Endodermal cell (in vitro differentiated cells): Measurements from ENCODE around the gene COL21A1. TPM values are rescaled to one million over a fixed set of nuclear protein-coding genes. Genes with fewer than 3 reads are reported as not detected.

Experiments
- DNase-seq: peaks from one replicate; pipeline ENCODE4 v3.0.0-alpha.2; 2017
- H3K27ac ChIP-seq: 2 replicates; pipeline ENCODE4 v1.5.1; 2013; ENCODE audit warnings: mild to moderate bottlenecking, low read depth, low read length, moderate library complexity
- H3K27me3 ChIP-seq: 2 replicates; pipeline ENCODE4 v1.6.1; 2013; ENCODE audit warnings: mild to moderate bottlenecking, low read length, moderate library complexity; ENCODE audit not compliant: insufficient read depth, control insufficient read depth, poor library complexity, severe bottlenecking
- H3K36me3 ChIP-seq: 2 replicates; pipeline ENCODE4 v1.7.0; 2013; ENCODE audit warnings: mild to moderate bottlenecking, low read length, moderate library complexity; ENCODE audit not compliant: control insufficient read depth, insufficient read depth
- H3K4me1 ChIP-seq: one replicate; pipeline ENCODE4 v1.7.0; 2013; ENCODE audit warnings: low read length; ENCODE audit not compliant: control insufficient read depth, insufficient read depth
- H3K4me3 ChIP-seq: 2 replicates; pipeline ENCODE4 v1.5.1; 2013; ENCODE audit warnings: mild to moderate bottlenecking, low read length, moderate library complexity
- H3K9ac ChIP-seq: 2 replicates; pipeline ENCODE4 v1.6.1; 2013; ENCODE audit warnings: mild to moderate bottlenecking, low read length, moderate library complexity; ENCODE audit not compliant: poor library complexity, severe bottlenecking; ENCODE audit errors: extremely low read depth
- H3K9me3 ChIP-seq: 2 replicates; pipeline ENCODE4 v1.6.1; 2013; ENCODE audit warnings: mild to moderate bottlenecking, low read length, moderate library complexity; ENCODE audit not compliant: control insufficient read depth
- H3K27ac Mint-ChIP-seq: 2 replicates; pipeline ENCODE4 v1.8.0; 2020; ENCODE audit warnings: mixed read lengths
- H3K27me3 Mint-ChIP-seq: 2 replicates; pipeline ENCODE4 v1.8.0; 2021; ENCODE audit warnings: mild to moderate bottlenecking, mixed read lengths; ENCODE audit not compliant: insufficient read depth
- H3K36me3 Mint-ChIP-seq: 2 replicates; pipeline ENCODE4 v1.8.0; 2020; ENCODE audit warnings: low read depth, mixed read lengths
- H3K4me1 Mint-ChIP-seq: 2 replicates; pipeline ENCODE4 v1.8.0; 2020; ENCODE audit warnings: mixed read lengths
- H3K4me3 Mint-ChIP-seq: 2 replicates; pipeline ENCODE4 v1.8.0; 2020; ENCODE audit warnings: mild to moderate bottlenecking, moderate library complexity, mixed read lengths
- H3K9me3 Mint-ChIP-seq: 2 replicates; pipeline ENCODE4 v1.8.0; 2020; ENCODE audit warnings: mild to moderate bottlenecking, mixed read lengths
- CTCF ChIP-seq: fragments of 200-600 bp; sonication (generic); conservative IDR thresholded peaks from 2 replicates; pipeline ENCODE4 v1.5.0; 2021; ENCODE audit warnings: antibody characterized with exemption, mild to moderate bottlenecking
- WGBS, 2 experiments: methylation state at CpG; one replicate each; pipeline versions ENCODE4 v1.1.5 to v1.1.7; 2013; ENCODE audit warnings: missing lambda C conversion rate in 2 of 2, mixed read lengths in 1 of 2; ENCODE audit not compliant: insufficient coverage in 1 of 2, insufficient read length in 1 of 2; 5-methylcytosine and 5-hydroxymethylcytosine counted together
- total RNA-seq, 2 donors: library from RNA; stranded (reverse); fragmentation: NEBNext Ultra II Directional in 1 of 2; extraction: Animal tissue kit (Norgen Biotek cat#: 25700) in 1 of 2; gene quantifications; 2 replicates in 1 of 2; 3 replicates in 1 of 2; pipeline ENCODE4 v1.2.1, GENCODE V29; 2021

The COL21A1 gene
- total RNA-seq, 2 donors from 2014 or later, result 0.71 to 1.9 TPM

DNA sequence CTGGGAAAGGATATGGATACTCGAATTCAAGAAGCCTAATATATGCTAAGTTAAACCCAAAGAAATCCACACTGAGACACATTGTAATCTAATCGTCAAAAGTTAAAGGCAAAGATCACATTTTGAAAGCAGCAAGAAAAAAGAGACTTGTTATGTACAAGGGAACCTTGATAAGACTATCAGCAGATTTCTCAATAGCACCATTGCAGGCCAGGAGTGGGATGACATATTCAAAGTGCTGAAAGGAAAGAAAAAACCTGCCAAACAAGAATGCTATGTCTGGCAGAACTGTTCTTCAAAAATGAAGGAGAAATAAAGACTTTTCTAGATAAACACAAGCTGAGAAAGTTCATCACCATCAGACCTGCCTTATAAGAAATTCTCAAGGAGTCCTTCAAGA, 75.2 kb downstream of the COL21A1 start:
- Histone ChIP-seq H3K4me3 (no peak overlapping the region), H3K4me1 (no peaks in the 10 kb centered on the region), H3K9me3 (peaks cover 43% of the 10 kb centered on the region), H3K36me3 (no peaks in the 10 kb centered on the region), H3K27ac (no peak overlapping the region), H3K27me3 (no peaks in the 10 kb centered on the region), H3K9ac (no peak overlapping the region)
- DNase-seq, result no peak
- TF ChIP-seq CTCF, result peak; percentile 38
- H3K36me3 Mint-ChIP-seq, result no peaks in the 10 kb centered on the region
- H3K27ac Mint-ChIP-seq, result no peak overlapping the region
- no peaks in the 10 kb centered on the region for H3K27me3 Mint-ChIP-seq
- H3K9me3 Mint-ChIP-seq, result peaks cover 42% of the 10 kb centered on the region
- no peaks in the 10 kb centered on the region for H3K4me1 Mint-ChIP-seq
- H3K4me3 Mint-ChIP-seq, result no peak overlapping the region
- WGBS, 2 experiments, result 94 to 100% methylated on average over 2 of the region's 2 CpGs

DNA sequence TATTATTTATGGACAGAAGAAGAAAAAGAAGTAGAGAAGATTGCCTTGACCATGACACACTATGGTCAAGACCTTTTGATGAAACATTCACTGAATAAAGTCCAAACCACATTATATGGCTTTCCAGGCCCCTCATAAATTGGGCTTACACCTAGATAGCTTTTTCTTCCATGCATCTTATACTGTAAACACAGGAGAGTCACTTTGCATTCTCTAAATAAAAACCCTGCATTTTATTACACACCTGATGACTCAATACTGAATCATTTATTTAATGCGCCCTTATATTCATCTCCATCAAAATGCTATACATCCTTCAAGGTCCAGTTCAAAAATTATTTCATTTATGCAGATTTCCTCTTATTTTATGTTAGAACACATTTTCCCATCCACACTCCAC, 78.0 kb downstream of the COL21A1 start:
- TF ChIP-seq CTCF, result no peak

GRCh38 chr6:56168596-56168995, 78.8 kb downstream of the COL21A1 start:
- H3K36me3 Mint-ChIP-seq, result no peaks in the 10 kb centered on the region
- Histone ChIP-seq H3K27ac (no peak overlapping the region), H3K9me3 (peaks cover 25% of the 10 kb centered on the region), H3K36me3 (no peaks in the 10 kb centered on the region), H3K4me3 (no peak overlapping the region), H3K9ac (no peak overlapping the region), H3K4me1 (no peaks in the 10 kb centered on the region), H3K27me3 (no peaks in the 10 kb centered on the region)
- DNase-seq, result no peak
- no peaks in the 10 kb centered on the region for H3K4me1 Mint-ChIP-seq
- TF ChIP-seq CTCF, result no peak
- H3K27ac Mint-ChIP-seq, result no peak overlapping the region
- WGBS, 2 experiments, result no CpG with 5 or more reads among the region's 1 CpG
- H3K9me3 Mint-ChIP-seq, result peaks cover 21% of the 10 kb centered on the region
- H3K27me3 Mint-ChIP-seq, result no peaks in the 10 kb centered on the region
- no peak overlapping the region for H3K4me3 Mint-ChIP-seq

More for the DNA sequence above, 78.0 kb downstream of the COL21A1 start:
- Histone ChIP-seq H3K27ac (no peak overlapping the region), H3K9me3 (peaks cover 28% of the 10 kb centered on the region), H3K4me1 (no peaks in the 10 kb centered on the region), H3K27me3 (no peaks in the 10 kb centered on the region), H3K9ac (no peak overlapping the region), H3K36me3 (no peaks in the 10 kb centered on the region), H3K4me3 (no peak overlapping the region)
- no peaks in the 10 kb centered on the region for H3K4me1 Mint-ChIP-seq
- 90 to 100% methylated on average over 1 of the region's 1 CpG for WGBS, 2 experiments
- H3K4me3 Mint-ChIP-seq, result no peak overlapping the region
- no peak for DNase-seq
- H3K36me3 Mint-ChIP-seq, result no peaks in the 10 kb centered on the region
- peaks cover 25% of the 10 kb centered on the region for H3K9me3 Mint-ChIP-seq
- H3K27me3 Mint-ChIP-seq, result no peaks in the 10 kb centered on the region
- no peak overlapping the region for H3K27ac Mint-ChIP-seq
